ENCODE measurements around the gene RAB23.
A peak's percentile ranks its signal among the peaks of the same experiment; 100 is the strongest.

RAB23 gene

DNA sequence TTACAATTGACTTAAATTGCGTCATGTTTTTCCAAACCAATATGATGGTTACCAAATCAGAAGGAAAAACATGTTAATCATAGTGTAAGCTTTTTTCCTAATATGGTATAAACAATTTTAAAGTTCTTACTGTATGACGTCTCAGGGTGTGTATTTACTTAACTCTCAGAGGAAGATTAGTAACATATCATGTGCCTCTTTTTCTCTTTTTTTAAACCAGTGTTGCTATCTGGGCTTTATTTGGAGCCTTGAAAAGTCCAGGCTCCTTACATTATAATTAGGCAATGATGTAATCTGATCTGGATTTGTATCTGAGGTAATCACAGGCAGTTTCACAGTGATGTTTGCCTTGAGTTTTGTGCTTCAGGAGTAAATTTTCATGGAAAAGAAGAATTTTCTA is 20.4 kb upstream of the RAB23 start:
- DNase-seq (ENCODE audit: low read depth), result no peak

DNA sequence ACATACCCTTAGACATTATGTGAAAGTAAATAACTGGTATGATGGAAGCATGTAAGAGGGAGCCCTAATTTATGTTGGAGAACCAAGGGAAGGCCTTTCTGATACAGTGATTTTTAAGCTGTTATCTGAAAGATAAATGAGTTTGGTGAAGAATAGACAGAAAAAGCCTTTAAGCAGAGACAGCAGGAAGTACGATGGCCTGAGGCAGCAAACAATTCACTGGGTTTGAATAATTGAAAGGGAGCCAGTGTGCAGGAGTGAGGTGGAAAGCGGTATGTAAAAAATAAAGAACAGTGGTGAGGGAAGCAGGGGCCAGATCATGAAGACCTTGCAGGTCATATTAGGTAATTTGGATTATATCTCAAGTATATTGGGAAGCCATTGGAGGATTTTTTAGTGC is 4.1 kb upstream of the RAB23 start:
- no peak for DNase-seq (ENCODE audit: low read depth)

- DNase-seq (ENCODE audit: low read depth), result no peak
These were observed 2.8 kb upstream of the RAB23 start for GRCh38 chr6:57224769-57225515.

DNA sequence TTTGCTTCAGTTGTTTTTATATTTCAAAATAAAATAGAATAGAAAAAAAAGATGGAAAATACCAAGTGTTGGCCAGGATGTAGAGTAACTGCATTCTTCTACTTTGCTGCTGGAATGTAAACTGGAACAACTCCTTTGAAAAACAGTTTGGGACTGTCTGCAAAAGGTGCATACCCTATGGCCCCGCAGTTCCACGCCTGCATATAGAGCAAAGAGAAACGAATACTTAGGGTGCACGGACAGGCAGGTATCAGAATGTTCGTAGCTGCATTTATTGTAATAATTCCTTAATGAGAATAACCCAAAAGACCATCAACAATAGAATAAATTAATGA is 603 bp upstream of the RAB23 start:
- no peak for DNase-seq (ENCODE audit: low read depth)

DNA sequence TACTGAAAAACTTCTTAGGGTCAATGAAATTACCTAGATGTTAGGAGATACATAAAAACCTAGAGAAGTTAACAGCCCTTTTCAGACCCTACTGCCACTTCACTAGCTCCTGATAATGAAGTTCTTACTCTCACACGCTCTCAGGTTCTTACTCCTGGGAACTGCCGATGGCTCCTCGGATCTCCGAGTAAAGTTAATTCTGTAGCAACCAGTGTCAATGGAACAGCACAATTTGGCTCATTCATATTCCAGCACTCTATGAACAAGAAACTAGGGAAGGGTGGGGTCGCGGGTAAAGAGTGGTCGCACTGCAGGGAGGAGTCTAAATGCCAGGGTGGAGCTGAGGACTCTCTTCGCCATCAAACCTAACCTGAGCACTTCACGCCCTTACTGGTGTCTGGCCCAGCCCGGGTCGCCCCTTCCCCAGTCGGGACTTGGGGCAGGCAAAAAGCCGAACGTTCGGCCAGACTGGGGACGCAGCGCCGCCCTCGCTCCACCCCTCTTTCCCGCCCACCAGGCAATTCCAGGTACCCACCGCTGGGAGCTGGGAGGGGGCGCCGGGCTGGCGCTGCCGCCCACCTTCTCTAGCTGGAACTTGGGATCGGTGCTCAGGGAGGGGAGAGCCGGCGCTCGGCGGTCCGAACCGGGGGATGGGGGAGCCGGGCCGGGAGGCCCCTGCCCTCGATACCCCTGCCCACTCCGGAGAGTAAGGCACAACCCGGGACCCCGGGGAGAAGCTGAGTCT is 744 bp downstream of the RAB23 start:
- DNase-seq (ENCODE audit: low read depth), result peak; percentile 44

GRCh38 chr6:57220083-57220703 is 1.9 kb downstream of the RAB23 start:
- no peak for DNase-seq (ENCODE audit: low read depth)

DNA sequence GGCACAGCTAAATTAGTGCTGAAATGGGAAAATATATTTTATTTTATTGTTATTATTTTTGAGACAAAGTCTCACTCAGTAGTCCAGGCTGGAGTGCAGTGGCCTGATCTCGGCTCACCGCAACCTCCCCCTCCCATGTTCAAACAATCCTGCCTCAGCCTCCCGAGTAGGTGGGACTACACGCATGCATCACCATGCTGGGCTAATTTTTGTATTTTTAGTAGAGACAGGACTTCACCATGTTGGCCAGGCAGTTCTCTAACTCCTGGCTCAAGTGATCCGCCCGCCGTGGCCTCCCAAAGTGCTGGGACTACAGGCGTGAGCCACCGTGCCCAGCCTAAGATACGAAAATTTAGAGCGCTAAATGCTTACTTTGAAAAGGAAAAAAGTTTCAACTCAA is 4.8 kb downstream of the RAB23 start:
- no peak for DNase-seq (ENCODE audit: low read depth)

DNA sequence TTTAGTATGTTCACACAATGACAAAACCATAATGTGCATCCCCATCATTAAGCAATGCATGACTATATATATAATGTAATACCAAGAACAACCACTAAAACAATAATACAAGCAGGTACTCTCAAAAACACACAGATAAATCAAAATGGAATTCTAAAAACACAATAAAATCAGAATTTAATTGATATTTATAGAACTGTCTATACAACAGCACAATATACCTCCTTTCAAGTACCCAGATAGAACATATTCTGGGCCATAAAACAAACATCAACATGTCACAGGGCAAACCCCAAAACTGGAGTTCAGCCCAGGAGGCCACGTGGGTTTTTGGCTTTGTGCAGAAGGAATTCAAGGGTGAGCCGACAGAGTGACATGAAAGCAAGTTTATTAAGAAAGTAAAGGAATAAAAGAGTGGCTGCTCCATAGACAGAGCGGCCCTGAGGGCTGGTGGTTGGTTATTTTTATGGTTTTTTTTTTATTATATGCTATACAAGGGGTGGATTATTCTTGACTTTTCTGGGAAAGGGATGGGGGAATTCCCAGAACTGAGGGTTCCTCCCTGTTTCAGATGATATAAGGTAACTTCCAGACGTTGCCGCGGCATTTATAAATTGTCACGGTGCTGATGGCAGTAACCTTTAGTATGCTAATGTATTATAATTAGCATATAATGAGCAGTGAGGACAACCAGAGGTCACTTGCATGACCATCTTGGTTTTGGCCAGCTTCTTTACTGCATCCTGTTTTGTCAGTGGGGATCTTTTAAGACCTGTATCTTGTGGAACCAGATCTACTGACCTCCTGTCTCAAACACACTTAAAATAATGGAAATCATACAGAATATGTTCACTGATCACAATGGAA is 5.6 kb downstream of the RAB23 start:
- no peak for DNase-seq (ENCODE audit: low read depth)

GRCh38 chr6:57215260-57215659 is 6.8 kb downstream of the RAB23 start:
- DNase-seq (ENCODE audit: low read depth), result no peak

DNA sequence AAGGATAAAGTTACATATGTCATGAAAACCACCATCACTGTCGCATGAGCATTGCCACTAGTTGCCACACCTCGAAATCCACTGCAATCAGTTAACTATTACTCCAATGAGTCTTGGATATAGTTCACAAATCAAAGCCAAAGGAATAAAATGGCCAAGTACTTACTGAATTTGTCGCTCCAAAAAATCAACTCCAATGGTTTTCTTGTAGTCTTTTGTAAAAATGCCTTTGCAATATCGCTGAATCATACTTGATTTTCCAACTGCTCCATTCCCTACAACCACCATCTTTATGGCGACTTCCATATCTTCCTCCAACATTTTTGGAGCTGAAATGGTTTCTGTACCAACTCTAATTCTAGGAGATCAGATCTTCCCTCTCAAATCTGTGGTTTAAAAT is 12.0 kb downstream of the RAB23 start:
- no peak for DNase-seq (ENCODE audit: low read depth)

DNA sequence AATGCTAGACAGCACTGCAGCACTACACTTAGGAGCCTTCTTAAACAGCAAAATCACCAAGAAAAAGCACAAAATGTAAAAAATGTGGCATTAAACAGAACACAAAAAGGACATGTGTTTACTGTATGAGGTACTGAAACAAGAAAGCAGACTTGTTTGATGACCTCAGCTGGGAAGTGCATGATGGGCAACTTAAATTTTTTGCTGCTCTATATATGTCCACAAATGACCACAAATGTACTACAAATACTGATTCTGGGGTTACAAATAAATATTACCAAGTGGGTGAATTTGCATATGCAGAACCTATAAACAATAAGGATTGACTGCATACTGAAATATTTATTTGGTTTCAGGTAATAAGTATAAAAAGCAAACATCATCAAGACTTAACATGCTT is 13.1 kb downstream of the RAB23 start:
- no peak for DNase-seq (ENCODE audit: low read depth)

- no peak for DNase-seq (ENCODE audit: low read depth)
These were observed 14.2 kb downstream of the RAB23 start for GRCh38 chr6:57207872-57208271.

DNA sequence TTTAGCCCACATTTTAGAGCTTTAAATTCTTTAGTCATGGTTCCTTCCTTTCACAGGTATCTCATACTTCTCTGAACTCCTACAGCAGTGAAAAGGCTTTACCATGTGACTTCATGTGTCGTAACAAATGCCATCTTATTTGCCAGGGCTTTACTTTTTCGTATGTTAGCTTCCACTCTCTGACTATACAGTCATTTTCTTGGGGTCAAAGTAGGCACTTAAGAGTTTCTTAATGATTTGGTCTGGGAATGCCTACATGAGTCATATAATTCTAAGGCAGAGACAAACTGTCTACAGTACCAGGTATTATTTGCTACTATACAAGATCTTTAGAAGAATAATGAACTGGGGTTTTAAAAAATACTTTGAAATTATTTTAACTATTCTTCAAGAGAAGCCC is 15.0 kb downstream of the RAB23 start:
- no peak for DNase-seq (ENCODE audit: low read depth)

- DNase-seq (ENCODE audit: low read depth), result no peak
These were observed 16.4 kb downstream of the RAB23 start for GRCh38 chr6:57205550-57206328.

GRCh38 chr6:57201718-57202117 is 20.4 kb downstream of the RAB23 start:
- DNase-seq (ENCODE audit: low read depth), result no peak

GRCh38 chr6:57198926-57199636 is 23.0 kb downstream of the RAB23 start:
- no peak for DNase-seq (ENCODE audit: low read depth)

DNA sequence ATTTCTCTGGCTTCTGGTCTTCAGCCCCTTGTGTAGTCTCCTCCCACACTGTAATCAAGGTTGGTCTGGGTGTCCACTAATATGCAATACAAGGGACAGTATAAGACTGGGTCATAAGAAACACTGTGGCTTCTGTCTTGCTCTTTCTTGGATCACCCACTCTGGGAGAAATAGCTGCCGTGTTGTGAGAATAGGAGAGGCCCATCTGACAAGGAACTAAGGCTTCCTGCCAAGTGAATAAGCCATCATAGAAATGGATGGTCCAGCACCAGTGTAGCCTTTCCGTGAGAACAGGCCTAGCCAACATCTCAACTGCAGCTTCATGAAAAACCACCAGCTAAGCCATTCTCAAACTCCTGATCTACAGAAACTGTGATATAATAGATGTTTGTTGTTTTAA is 26.6 kb downstream of the RAB23 start:
- DNase-seq (ENCODE audit: low read depth), result no peak

GRCh38 chr6:57193177-57193576 is 28.9 kb downstream of the RAB23 start:
- no peak for DNase-seq (ENCODE audit: low read depth)

DNA sequence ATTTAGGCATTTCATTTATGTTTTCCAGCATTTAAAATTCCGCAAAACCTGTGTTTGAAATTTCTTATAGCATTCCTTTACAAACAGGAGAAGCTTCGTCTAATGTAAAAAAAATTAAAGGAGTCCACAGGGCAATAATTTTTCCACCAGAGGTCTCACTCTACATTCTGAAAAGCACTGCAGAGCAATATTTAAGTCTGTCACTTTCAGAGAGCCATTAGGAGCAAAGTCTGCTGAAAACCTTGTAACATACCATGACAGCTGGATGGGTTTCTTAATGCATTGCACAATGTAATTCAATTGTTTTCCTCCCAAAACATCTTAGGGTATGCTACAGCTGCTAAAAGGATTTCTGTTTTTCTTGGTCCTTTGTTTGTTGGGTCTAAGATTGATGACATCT is 32.0 kb downstream of the RAB23 start:
- no peak for DNase-seq (ENCODE audit: low read depth)

GRCh38 chr6:57183336-57183735 is 38.8 kb downstream of the RAB23 start:
- DNase-seq (ENCODE audit: low read depth), result no peak

GRCh38 chr6:57182017-57182432 is 40.1 kb downstream of the RAB23 start:
- DNase-seq (ENCODE audit: low read depth), result no peak

Measured in activated T-helper 9 cell treated with anti-CD3 and anti-CD28 coated beads, Interleukin-2, amount 50 U/mL, for 16 hours (primary cell).